Neuronal stem cell (in vitro differentiated cells): ENCODE results near the gene MAP3K12.

Source experiments
- DNase-seq: peaks from one replicate; pipeline ENCODE4 v3.0.0-alpha.2; 2013; ENCODE audit warnings: low spot score
- H2AFZ ChIP-seq: one replicate; pipeline ENCODE4 v1.6.1; 2013; ENCODE audit warnings: mild to moderate bottlenecking, low read length, inconsistent platforms
- H2AK5ac ChIP-seq: 2 replicates; pipeline ENCODE4 v1.6.1; 2013; ENCODE audit warnings: low read depth, mild to moderate bottlenecking, inconsistent platforms, low read length, moderate library complexity, mixed read lengths
- H2BK120ac ChIP-seq: 2 replicates; pipeline ENCODE4 v1.6.1; 2013; ENCODE audit warnings: low read depth, mild to moderate bottlenecking, inconsistent platforms, low read length, moderate library complexity, mixed read lengths
- H2BK12ac ChIP-seq: one replicate; pipeline ENCODE4 v1.6.1; 2013; ENCODE audit warnings: low read length, inconsistent platforms
- H2BK15ac ChIP-seq: 2 replicates; pipeline ENCODE4 v1.6.1; 2013; ENCODE audit warnings: mild to moderate bottlenecking, low read length, inconsistent platforms, mixed read lengths
- H2BK5ac ChIP-seq: one replicate; pipeline ENCODE4 v1.6.1; 2013; ENCODE audit warnings: inconsistent platforms, mild to moderate bottlenecking, low read length, moderate library complexity
- H3K14ac ChIP-seq: one replicate; pipeline ENCODE4 v1.6.1; 2013; ENCODE audit warnings: low read length, inconsistent platforms
- H3K18ac ChIP-seq: 2 replicates; pipeline ENCODE4 v1.6.1; 2013; ENCODE audit warnings: low read length, inconsistent platforms
- H3K23ac ChIP-seq: 2 replicates; pipeline ENCODE4 v1.6.1; 2013; ENCODE audit warnings: low read depth, mild to moderate bottlenecking, mixed read lengths, low read length, inconsistent platforms; ENCODE audit not compliant: poor library complexity
- H3K27ac ChIP-seq: replicated peaks from 3 replicates; pipeline ENCODE4 v1.5.1; 2013; ENCODE audit warnings: low read length, inconsistent platforms
- H3K27me3 ChIP-seq, 3 experiments: 2 replicates each; pipeline ENCODE4 v1.6.1; 2013; ENCODE audit warnings: low read length in 3 of 3, mild to moderate bottlenecking in 2 of 3, inconsistent platforms in 1 of 3, low read depth in 1 of 3, mixed read lengths in 1 of 3, moderate library complexity in 1 of 3; ENCODE audit not compliant: control insufficient read depth in 3 of 3, insufficient read depth in 3 of 3
- H3K36me3 ChIP-seq, 2 donors: replicated peaks in 1 of 2; 2 replicates each; pipeline ENCODE4 v1.6.1; 2013; ENCODE audit warnings: low read length in 2 of 2; ENCODE audit not compliant: control insufficient read depth in 2 of 2, insufficient read depth in 2 of 2
- H3K4ac ChIP-seq: 2 replicates; pipeline ENCODE4 v1.6.1; 2013; ENCODE audit warnings: inconsistent platforms, mild to moderate bottlenecking, low read length, moderate library complexity
- H3K4me1 ChIP-seq, 2 donors: 1 replicate in 1 of 2; 2 replicates in 1 of 2; pipeline ENCODE4 v1.6.1; 2013; ENCODE audit warnings: low read length in 2 of 2, low read depth in 1 of 2; ENCODE audit not compliant: control insufficient read depth in 2 of 2, insufficient read depth in 1 of 2
- H3K4me2 ChIP-seq: one replicate; pipeline ENCODE4 v1.6.1; 2013; ENCODE audit warnings: mild to moderate bottlenecking, low read length, inconsistent platforms; ENCODE audit not compliant: insufficient read depth, poor library complexity, severe bottlenecking
- H3K4me3 ChIP-seq, 2 donors: 2 replicates each; pipeline ENCODE4 v1.5.1; 2013; ENCODE audit warnings: low read length in 2 of 2, mild to moderate bottlenecking in 2 of 2, inconsistent platforms in 1 of 2, moderate library complexity in 1 of 2
- H3K79me1 ChIP-seq: one replicate; pipeline ENCODE4 v1.6.1; 2013; ENCODE audit warnings: low read depth, mild to moderate bottlenecking, inconsistent platforms, low read length, moderate library complexity
- H3K9ac ChIP-seq: one replicate; pipeline ENCODE4 v1.6.1; 2013; ENCODE audit warnings: mild to moderate bottlenecking, low read depth, low read length, inconsistent platforms; ENCODE audit not compliant: poor library complexity
- H3K9me3 ChIP-seq, 2 donors: replicated peaks in 1 of 2; 2 replicates each; pipeline versions ENCODE3 to v1.6.1; 2013; ENCODE audit warnings: low read length in 2 of 2, mild to moderate bottlenecking in 2 of 2, inconsistent platforms in 1 of 2, low read depth in 1 of 2, mixed read lengths in 1 of 2, moderate library complexity in 1 of 2; ENCODE audit not compliant: control insufficient read depth in 2 of 2, insufficient read depth in 1 of 2
- H4K8ac ChIP-seq: one replicate; pipeline ENCODE4 v1.6.1; 2013; ENCODE audit warnings: low read depth, mild to moderate bottlenecking, inconsistent platforms, low read length, moderate library complexity
- H4K91ac ChIP-seq: one replicate; pipeline ENCODE4 v1.6.1; 2013; ENCODE audit warnings: low read length, low read depth, mild to moderate bottlenecking, inconsistent platforms; ENCODE audit not compliant: poor library complexity
- WGBS, 2 donors: extraction: QIAGEN DNeasy Blood & Tissue Kit; methylation state at CpG; one replicate each; pipeline ENCODE4 v1.1.7; 2013; ENCODE audit warnings: missing lambda C conversion rate in 2 of 2, mixed read lengths in 1 of 2; ENCODE audit not compliant: insufficient read length in 2 of 2, insufficient replicate concordance in 1 of 2; ENCODE audit errors: extremely low coverage in 2 of 2; 5-methylcytosine and 5-hydroxymethylcytosine counted together

Gene MAP3K12

GRCh38 chr12:53532021-53532420 lies 32.8 kb upstream of the MAP3K12 start:
- Histone ChIP-seq H3K4me3 (no peak overlapping the region), H3K4me2 (no peak overlapping the region), H3K36me3 (peaks cover 23 to 75% of the 10 kb centered on the region in 2 donors), H3K27ac (no peak overlapping the region), H2BK15ac (no peak overlapping the region), H2BK12ac (no peak overlapping the region), H3K23ac (no peak overlapping the region), H3K9ac (no peak overlapping the region), H2BK120ac (no peak overlapping the region), H3K14ac (no peak overlapping the region), H2BK5ac (no peak overlapping the region), H2AK5ac (no peak overlapping the region), H2AFZ (no peak overlapping the region), H4K8ac (no peak overlapping the region), H3K27me3 (no peaks in the 10 kb centered on the region), H3K18ac (no peak overlapping the region), H3K79me1 (no peaks in the 10 kb centered on the region), H3K4me1 (no peaks in the 10 kb centered on the region), H3K9me3 (no peaks in the 10 kb centered on the region), H4K91ac (no peak overlapping the region), H3K4ac (no peak overlapping the region)
- no peak for DNase-seq
- WGBS, 2 donors, result no CpG with 5 or more reads among the region's 3 CpGs

GRCh38 chr12:53530920-53531319 lies 31.7 kb upstream of the MAP3K12 start:
- Histone ChIP-seq H2AFZ (no peak overlapping the region), H3K27me3 (no peaks in the 10 kb centered on the region), H2BK120ac (no peak overlapping the region), H3K4ac (no peak overlapping the region), H2AK5ac (no peak overlapping the region), H3K9ac (no peak overlapping the region), H3K18ac (no peak overlapping the region), H2BK15ac (no peak overlapping the region), H3K36me3 (peaks cover 21 to 70% of the 10 kb centered on the region in 2 donors), H3K4me3 (no peak overlapping the region), H2BK5ac (no peak overlapping the region), H2BK12ac (no peak overlapping the region), H3K14ac (no peak overlapping the region), H4K91ac (no peak overlapping the region), H3K79me1 (no peaks in the 10 kb centered on the region), H3K23ac (no peak overlapping the region), H3K27ac (no peak overlapping the region), H3K9me3 (no peaks in the 10 kb centered on the region), H3K4me2 (no peak overlapping the region), H4K8ac (no peak overlapping the region), H3K4me1 (no peaks in the 10 kb centered on the region)
- no peak for DNase-seq
- WGBS, 2 donors, result no CpG with 5 or more reads among the region's 4 CpGs

DNA sequence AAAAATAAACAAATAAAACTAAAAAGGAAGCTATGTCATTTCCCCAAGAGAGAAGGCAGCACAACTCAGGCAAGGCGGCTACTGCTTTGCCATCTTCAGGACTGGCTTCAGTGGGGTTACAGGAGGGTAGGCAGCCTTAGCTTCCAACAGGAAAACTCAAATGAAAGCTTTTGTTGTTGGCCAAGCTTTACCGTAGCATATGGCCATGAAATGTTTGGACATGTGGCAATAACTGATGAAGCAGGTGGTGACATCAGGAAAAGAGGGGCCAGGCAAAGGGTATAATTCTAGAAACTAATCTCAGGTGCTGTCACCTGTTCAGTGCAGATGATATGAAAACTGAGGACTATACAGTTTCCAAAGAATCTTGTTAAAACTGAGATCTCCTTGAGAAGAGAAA lies 30.8 kb upstream of the MAP3K12 start:
- Histone ChIP-seq H2AK5ac (no peak overlapping the region), H3K4me3 (no peak overlapping the region), H3K79me1 (no peaks in the 10 kb centered on the region), H3K14ac (no peak overlapping the region), H3K23ac (no peak overlapping the region), H3K9ac (no peak overlapping the region), H2BK120ac (no peak overlapping the region), H2AFZ (no peak overlapping the region), H3K9me3 (no peaks in the 10 kb centered on the region), H3K27ac (no peak overlapping the region), H3K4me1 (no peaks in the 10 kb centered on the region), H3K4ac (no peak overlapping the region), H3K18ac (no peak overlapping the region), H2BK5ac (no peak overlapping the region), H2BK15ac (no peak overlapping the region), H3K4me2 (no peak overlapping the region), H3K27me3 (no peaks in the 10 kb centered on the region), H3K36me3 (peaks cover 19 to 66% of the 10 kb centered on the region in 2 donors), H2BK12ac (no peak overlapping the region), H4K8ac (no peak overlapping the region), H4K91ac (no peak overlapping the region)
- no peak for DNase-seq
- no CpG with 5 or more reads among the region's 2 CpGs for WGBS, 2 donors

GRCh38 chr12:53524476-53524875 lies 25.2 kb upstream of the MAP3K12 start:
- WGBS, 2 donors, result no CpG with 5 or more reads among the region's 13 CpGs
- no peak overlapping the region for H2BK15ac ChIP-seq
- no peak overlapping the region for H2BK5ac ChIP-seq
- H3K27me3 ChIP-seq, result no peaks in the 10 kb centered on the region
- no peak overlapping the region for H3K14ac ChIP-seq
- H3K4me1 ChIP-seq, result no peaks in the 10 kb centered on the region
- H4K8ac ChIP-seq, result no peak overlapping the region
- H4K91ac ChIP-seq, result no peak overlapping the region
- no peak overlapping the region for H2AK5ac ChIP-seq
- H3K4me2 ChIP-seq, result no peak overlapping the region
- no peak overlapping the region for H3K23ac ChIP-seq
- H2BK12ac ChIP-seq, result no peak overlapping the region
- H3K36me3 ChIP-seq, result peaks cover 14 to 74% of the 10 kb centered on the region in 2 donors
- no peaks in the 10 kb centered on the region for H3K79me1 ChIP-seq
- no peak for DNase-seq
- no peak overlapping the region for H2BK120ac ChIP-seq
- H3K9ac ChIP-seq, result no peak overlapping the region
- H3K9me3 ChIP-seq, result no peaks in the 10 kb centered on the region
- H2AFZ ChIP-seq, result no peak overlapping the region
- no peak overlapping the region for H3K27ac ChIP-seq
- no peak overlapping the region for H3K18ac ChIP-seq
- no peak overlapping the region for H3K4ac ChIP-seq
- no peak overlapping the region for H3K4me3 ChIP-seq
